ENCODE results near the gene PODXL2.

The PODXL2 gene

DNA sequence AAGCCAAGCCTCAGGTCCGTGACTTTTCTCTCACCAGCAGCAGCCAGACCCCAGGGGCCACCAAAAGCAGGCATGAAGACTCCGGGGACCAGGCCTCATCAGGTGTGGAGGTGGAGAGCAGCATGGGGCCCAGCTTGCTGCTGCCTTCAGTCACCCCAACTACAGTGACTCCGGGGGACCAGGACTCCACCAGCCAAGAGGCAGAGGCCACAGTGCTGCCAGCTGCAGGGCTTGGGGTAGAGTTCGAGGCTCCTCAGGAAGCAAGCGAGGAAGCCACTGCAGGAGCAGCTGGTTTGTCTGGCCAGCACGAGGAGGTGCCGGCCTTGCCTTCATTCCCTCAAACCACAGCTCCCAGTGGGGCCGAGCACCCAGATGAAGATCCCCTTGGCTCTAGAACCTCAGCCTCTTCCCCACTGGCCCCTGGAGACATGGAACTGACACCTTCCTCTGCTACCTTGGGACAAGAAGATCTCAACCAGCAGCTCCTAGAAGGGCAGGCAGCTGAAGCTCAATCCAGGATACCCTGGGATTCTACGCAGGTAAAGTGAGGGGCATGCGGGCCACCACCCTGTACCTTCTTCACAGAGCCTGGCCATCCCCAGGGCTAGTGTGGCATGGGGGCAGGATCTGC is 31.8 kb downstream of the PODXL2 start:
- DNase-seq, result no peak

GRCh38 chr3:127661600-127661999 is 32.6 kb downstream of the PODXL2 start:
- no peak for DNase-seq

- no peak for DNase-seq
These were observed 33.0 kb downstream of the PODXL2 start for GRCh38 chr3:127662001-127662469.

DNA sequence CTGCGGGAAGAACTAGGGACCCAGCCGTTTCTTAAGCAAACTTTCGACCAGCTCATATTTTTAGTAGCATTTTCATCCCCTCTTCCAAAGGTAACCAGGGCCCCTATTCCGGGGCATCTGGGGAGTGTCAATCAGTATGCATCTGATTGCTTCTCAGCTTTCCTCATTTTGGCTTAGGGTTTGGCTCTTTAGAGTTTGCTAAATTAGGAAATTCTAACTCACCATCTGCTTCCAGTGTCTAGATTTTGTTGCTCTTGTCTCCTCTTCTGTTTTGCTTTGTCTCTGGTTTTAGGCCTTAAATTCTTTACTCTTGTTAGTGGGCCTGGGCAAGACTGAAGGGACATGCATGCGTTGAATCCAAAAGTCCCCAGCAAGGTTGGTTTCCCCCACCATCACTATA is 34.2 kb downstream of the PODXL2 start:
- DNase-seq, result no peak

GRCh38 chr3:127665165-127665564 is 36.2 kb downstream of the PODXL2 start:
- DNase-seq, result no peak

GRCh38 chr3:127665586-127665985 is 36.6 kb downstream of the PODXL2 start:
- DNase-seq, result no peak

DNA sequence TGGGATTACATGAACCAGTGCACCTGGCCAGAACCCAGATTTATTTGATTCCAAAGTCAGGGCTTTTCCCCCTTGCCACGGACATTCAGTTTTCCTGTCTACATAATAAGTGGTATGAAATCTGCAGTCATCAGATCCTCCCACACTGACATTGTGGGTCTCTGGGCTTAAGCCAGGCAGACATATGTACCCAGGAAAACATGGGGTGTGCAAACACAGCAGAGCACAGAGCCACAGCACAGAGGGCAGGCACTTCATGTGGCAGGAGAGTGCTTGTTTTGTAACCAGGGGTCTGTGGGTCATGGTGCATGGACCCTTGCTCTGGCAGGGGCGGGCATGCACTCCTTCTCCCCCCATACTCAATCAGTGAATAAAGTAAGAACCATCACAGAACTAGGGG is 37.7 kb downstream of the PODXL2 start:
- DNase-seq, result no peak

DNA sequence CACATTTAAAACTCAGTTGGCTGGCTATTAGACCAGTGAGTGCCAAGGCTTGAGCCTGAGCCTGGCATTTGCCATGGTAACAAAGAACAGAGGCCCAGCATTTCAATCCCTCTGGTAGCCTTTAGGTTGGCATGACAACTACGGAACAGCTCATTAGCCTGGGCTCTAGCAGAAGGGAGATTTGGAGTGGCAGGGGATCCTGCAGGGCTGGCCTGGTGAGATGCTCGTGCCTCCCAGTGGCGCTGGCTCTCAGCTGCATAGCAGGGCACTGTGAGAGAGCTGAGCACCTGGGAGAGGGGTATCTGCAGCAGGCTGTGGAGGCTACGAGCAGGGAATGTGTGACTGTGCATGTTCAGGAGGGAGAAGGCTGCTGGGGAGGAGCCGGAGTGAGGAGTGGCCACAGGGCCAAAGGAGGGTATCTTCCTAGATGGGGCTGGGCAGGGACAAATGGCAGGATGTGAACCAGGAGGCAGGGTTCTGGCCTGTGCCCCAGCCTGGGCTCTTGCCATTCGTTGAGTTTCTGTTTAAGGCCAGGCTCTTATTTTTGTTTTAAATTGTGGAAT is 38.2 kb downstream of the PODXL2 start:
- DNase-seq, result no peak

DNA sequence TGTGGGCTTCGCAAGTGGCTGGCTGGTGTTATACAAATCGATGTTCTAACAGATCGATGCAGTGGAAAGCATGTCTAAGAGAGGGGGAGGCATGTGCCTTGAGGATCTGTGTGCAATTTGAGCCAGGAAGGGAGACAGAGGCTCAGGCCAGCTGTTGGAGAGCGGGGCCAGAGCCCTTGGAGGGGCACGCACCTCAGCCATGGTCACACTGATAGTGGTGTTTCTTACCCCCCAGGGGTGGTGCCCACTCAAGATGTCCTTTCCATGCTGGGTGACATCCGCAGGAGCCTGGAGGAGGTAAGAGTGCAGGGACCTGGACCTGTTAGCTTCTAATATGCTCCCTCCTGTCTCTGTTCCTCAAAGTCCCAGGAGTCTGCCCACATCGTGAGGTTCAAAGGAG is 39.9 kb downstream of the PODXL2 start:
- no peak for DNase-seq

GRCh38 chr3:127669541-127670228 is 40.7 kb downstream of the PODXL2 start:
- no peak for DNase-seq

- no peak for DNase-seq
These were observed 41.2 kb downstream of the PODXL2 start for GRCh38 chr3:127670229-127670559.

GRCh38 chr3:127670761-127671522 is 42.0 kb downstream of the PODXL2 start:
- DNase-seq, result no peak

DNA sequence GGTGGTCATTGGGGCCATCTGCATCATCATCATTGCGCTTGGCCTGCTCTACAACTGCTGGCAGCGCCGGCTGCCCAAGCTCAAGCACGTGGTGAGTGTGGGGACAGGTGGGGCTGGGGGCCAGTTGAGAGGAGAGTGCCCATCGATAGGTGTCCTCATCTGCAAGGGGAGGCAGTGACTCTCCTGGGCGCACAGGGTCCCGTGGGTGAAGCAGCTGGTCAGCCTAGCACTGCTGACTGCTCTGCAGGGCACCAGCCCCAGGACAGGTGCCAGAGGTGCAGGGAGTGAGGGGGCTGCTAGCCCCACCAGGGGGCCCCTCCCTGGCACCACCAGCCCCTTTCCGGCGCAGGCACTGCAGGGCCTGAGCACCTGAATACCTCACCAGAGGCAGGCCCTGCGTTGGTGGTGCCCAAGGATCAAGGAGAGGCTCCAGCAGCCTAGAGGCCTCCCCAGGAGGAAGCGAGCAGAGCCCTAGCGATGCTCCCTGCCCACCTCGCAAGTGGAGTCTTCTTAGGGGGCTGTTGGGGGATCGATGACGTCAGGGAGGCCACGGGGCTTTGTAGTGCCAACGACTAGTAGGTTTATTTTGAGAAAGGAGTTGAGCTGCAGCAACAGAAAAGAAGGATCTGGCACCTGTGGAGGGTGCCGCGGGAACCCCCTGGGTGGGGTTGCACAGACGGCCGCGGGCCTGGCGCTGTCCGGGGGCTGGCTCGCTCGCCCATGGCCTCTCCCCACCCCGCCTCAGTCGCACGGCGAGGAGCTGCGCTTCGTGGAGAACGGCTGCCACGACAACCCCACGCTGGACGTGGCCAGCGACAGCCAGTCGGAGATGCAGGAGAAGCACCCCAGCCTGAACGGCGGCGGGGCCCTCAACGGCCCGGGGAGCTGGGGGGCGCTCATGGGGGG is 42.8 kb downstream of the PODXL2 start:
- DNase-seq, result no peak

- DNase-seq, result peak; percentile 68
These were observed 43.6 kb downstream of the PODXL2 start, which contains the start of gene ABTB1 for GRCh38 chr3:127672429-127673190. ABTB1 (plus strand) TSS chr3:127672952; CDS start chr3:127673026, 74 bp downstream.

GRCh38 chr3:127673191-127674100 is 44.5 kb downstream of the PODXL2 start:
- DNase-seq, result peak; percentile 65

- DNase-seq, result no peak
These were observed 45.2 kb downstream of the PODXL2 start for GRCh38 chr3:127674101-127674721.

DNA sequence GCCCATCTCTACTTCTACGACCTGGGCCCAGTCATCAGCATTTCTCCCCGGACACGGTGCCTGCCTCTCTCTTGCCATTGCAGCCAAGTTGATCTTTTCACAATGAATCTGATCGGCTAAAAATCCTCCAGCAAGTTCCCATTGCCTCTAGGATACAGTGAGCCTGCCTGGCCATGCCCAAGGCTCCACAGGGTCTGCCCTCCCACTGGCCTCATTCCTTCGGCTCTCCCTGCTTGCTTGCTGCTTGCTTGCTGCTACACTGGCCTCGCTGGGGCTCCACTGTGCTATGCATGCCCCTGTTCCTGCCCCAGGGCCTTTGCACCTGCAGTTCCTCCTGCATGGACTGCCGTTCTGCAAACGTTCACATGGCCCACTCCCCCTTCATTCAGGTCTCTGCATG is 45.8 kb downstream of the PODXL2 start:
- DNase-seq, result no peak

- DNase-seq, result no peak
These were observed 46.8 kb downstream of the PODXL2 start for GRCh38 chr3:127675651-127676391.

GRCh38 chr3:127676456-127676855 is 47.5 kb downstream of the PODXL2 start:
- DNase-seq, result no peak

Data from T1000 (cell line).